Measurements from ENCODE around the gene RIOK3. TPM values are rescaled to one million over a fixed set of nuclear protein-coding genes. Genes with fewer than 3 reads are reported as not detected.
"Not testable (repeated sequence)": the region's sequence is repeated elsewhere in the genome, so short reads cannot be mapped to it uniquely, and the experiment has no call there.

RIOK3 gene
- total RNA-seq, 2 experiments from 2014 or later = 68.3 to 74.8 TPM

DNA sequence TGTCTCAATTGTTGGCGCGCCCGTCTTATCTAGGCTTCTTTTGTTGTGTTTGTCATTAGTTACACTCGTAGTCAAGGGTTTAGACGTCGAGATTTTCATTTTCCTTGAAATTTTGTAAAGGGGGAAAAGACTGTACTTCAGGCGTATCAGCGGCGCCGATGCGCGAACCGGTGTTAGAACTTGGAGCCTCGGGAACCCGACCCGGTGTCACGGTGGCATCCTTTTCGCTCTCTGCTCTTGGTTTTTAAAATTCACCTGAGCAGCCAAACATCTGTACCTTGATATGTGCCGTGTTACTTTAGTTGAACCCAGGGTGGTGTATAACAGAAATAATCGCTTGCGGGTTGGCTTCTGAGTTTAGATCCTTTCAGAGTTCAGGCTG is 50.9 kb downstream of the RIOK3 start:
- Mint-ChIP-seq H3K4me1 (peaks cover 43% of the 10 kb centered on the region), H3K4me3 (peak overlapping the region; percentile 86), H3K36me3 (ENCODE audit: low read depth) (peaks cover 39% of the 10 kb centered on the region), H3K27ac (peak overlapping the region; percentile 79), H3K27me3 (no peaks in the 10 kb centered on the region), H3K9me3 (no peaks in the 10 kb centered on the region)
- no peak for DNase-seq
- ChIA-PET POLR2A (interaction anchor here (1.1 to 4.9 kb wide), 9 partner anchors 8 to 483 kb away, joined by 3 to 24 read pairs (median 4); partner anchors contain the start of gene RIOK3), CTCF (interaction anchor here (1.7 to 2.1 kb wide), 3 partner anchors 16 to 84 kb away, joined by 3 to 9 read pairs (median 4); a partner anchor contains a TSS)

DNA sequence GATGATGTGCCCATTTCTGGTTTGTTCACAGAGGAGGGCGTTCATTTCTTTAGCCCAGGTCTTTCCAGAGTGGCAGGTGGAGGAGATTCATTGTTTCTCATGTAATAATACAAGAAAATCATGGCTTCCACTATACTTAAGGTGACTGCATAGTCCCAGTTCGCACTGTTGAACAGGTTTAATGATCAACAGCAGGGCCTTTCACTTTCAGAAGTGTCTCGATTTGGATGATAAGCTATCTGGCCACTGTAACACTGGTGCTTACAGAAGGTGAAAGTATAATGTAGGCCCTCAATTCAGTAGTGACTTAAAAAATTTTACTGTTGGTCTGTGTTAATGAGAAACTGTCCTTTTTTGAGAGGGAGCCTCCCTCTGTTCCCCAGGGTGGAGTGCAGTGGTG is 51.6 kb downstream of the RIOK3 start:
- Mint-ChIP-seq H3K27me3 (no peaks in the 10 kb centered on the region), H3K9me3 (no peaks in the 10 kb centered on the region), H3K4me3 (peak overlapping the region; percentile 86), H3K27ac (peak overlapping the region; percentile 79), H3K36me3 (ENCODE audit: low read depth) (peaks cover 39% of the 10 kb centered on the region), H3K4me1 (peaks cover 38% of the 10 kb centered on the region)
- CTCF ChIA-PET = interaction anchor here (1.0 to 2.3 kb wide), 11 partner anchors 11 to 83 kb away, joined by 3 to 14 read pairs (median 3); a partner anchor contains a TSS
- POLR2A ChIA-PET = interaction anchor here (1.1 to 4.9 kb wide), 6 partner anchors 8 to 81 kb away, joined by 3 to 24 read pairs (median 6); partner anchors contain the start of gene RIOK3
- peak; percentile 26 for DNase-seq

DNA sequence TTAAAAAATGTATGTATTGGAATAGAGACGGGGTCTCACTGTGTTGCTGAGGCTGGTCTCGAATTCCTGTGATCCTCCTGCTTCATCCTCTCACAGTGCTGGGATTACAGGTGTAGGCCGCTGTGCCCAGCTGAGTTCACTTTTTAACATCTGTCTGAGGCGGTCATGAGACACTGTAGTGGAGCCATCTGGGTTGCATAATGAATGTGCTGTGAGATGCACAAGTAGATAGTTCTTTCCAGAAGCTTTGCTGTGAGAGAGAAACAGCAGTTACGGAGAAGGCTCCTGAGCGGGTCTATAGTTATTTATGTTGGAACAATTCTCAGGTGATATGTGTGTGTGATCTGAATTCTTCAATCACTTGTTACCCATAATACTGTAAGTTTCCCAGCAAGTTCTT is 53.3 kb downstream of the RIOK3 start:
- no peak for DNase-seq
- H3K27ac Mint-ChIP-seq = no peak overlapping the region
- POLR2A ChIA-PET = no interaction called here
- H3K9me3 Mint-ChIP-seq = no peaks in the 10 kb centered on the region
- peaks cover 43% of the 10 kb centered on the region for H3K4me1 Mint-ChIP-seq
- H3K27me3 Mint-ChIP-seq = no peaks in the 10 kb centered on the region
- peaks cover 50% of the 10 kb centered on the region for H3K36me3 Mint-ChIP-seq (ENCODE audit: low read depth)
- CTCF ChIA-PET = interaction anchor here (2.3 kb wide), 1 partner anchor 9 kb away, joined by 14 read pairs; no protein-coding TSS in a partner anchor
- H3K4me3 Mint-ChIP-seq = no peak overlapping the region

DNA sequence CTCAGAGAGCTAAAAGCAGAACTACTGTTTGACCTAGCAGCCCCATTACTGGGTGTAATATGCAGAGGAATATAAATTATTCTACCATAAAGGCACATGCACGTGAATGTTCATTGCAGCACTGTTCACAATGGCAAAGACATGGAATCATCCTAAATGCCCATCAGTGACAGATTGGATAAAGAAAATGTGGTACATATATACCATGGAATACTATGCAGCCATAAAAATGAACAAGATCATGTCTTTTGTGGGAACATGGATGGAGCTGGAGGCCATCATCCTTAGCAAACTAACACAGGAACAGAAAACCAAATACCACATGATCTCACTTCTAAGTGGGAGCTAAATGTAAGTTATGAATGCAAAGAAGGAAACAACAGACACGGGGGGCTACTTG is 57.8 kb downstream of the RIOK3 start:
- CTCF ChIA-PET = interaction anchor here (3.0 kb wide), 1 partner anchor 13 kb away, joined by 7 read pairs; no protein-coding TSS in a partner anchor
- not testable (repeated sequence) for DNase-seq, H3K27me3 Mint-ChIP-seq, H3K4me3 Mint-ChIP-seq, H3K9me3 Mint-ChIP-seq
- Mint-ChIP-seq H3K4me1 (peaks cover 42% of the 10 kb centered on the region), H3K27ac (peak overlapping the region; percentile 35), H3K36me3 (ENCODE audit: low read depth) (peaks cover 62% of the 10 kb centered on the region)
- POLR2A ChIA-PET = interaction anchor here (0.9 to 1.2 kb wide), 2 partner anchors 11 to 75 kb away, joined by 3 read pairs; no protein-coding TSS in a partner anchor

DNA sequence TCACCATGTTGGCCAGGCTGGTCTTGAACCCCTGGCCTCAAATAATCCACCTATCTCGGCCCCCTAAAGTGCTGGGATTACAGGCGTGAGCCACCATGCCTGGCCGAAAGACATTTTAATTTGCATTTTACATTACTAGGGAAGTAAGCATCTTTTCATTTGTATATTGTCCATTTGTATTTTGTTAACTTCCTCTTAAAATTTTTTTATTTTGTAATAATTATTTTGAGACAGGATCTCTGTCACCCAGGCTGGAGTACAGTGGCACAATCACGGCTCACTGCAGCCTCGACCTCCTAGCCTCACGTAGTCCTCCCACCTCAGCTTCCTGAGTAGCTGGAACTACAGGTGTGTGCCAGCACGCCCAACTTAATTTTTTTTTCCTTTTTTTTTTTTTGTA is 59.1 kb downstream of the RIOK3 start:
- DNase-seq, H3K9me3 Mint-ChIP-seq, H3K27me3 Mint-ChIP-seq, H3K4me3 Mint-ChIP-seq: not testable (repeated sequence)
- peaks cover 62% of the 10 kb centered on the region for H3K36me3 Mint-ChIP-seq (ENCODE audit: low read depth)
- ChIA-PET CTCF (interaction anchor here (0.7 to 3.0 kb wide), 4 partner anchors 14 to 659 kb away, joined by 3 to 7 read pairs (median 4); no protein-coding TSS in a partner anchor), POLR2A (interaction anchor here (0.8 to 1.0 kb wide), 3 partner anchors 8 to 75 kb away, joined by 3 to 4 read pairs (median 3); partner anchors contain the start of gene RMC1)
- H3K4me1 Mint-ChIP-seq = peaks cover 38% of the 10 kb centered on the region
- peak overlapping the region; percentile 72 for H3K27ac Mint-ChIP-seq

DNA sequence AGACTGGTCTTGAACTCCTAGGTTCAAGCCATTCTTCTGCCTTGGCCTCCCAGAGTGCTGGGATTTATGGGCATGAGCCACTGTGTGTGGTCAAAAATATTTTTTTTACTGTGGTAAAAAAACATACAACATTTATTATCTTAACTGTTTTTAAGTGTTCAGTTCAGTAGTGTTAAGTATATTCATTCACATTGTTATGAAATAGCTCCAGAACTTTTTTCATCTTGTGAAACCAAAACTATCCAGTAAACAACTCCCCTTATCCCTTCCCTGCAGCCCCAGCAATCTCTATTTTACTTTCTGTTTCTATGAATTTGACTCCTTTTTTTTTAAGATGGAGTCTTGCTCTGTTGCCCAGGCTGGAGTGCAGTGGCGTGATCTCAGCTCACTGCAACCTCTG is 59.6 kb downstream of the RIOK3 start:
- Mint-ChIP-seq H3K27ac (peak overlapping the region; percentile 72), H3K4me3 (no peak overlapping the region), H3K27me3 (no peaks in the 10 kb centered on the region), H3K9me3 (no peaks in the 10 kb centered on the region), H3K4me1 (peaks cover 35% of the 10 kb centered on the region), H3K36me3 (ENCODE audit: low read depth) (peaks cover 61% of the 10 kb centered on the region)
- ChIA-PET POLR2A (interaction anchor here (0.8 to 1.0 kb wide), 3 partner anchors 8 to 75 kb away, joined by 3 to 4 read pairs (median 3); partner anchors contain the start of gene RMC1), CTCF (interaction anchor here (0.6 to 3.0 kb wide), 5 partner anchors 14 to 659 kb away, joined by 3 to 7 read pairs (median 4); no protein-coding TSS in a partner anchor)
- no peak for DNase-seq

DNA sequence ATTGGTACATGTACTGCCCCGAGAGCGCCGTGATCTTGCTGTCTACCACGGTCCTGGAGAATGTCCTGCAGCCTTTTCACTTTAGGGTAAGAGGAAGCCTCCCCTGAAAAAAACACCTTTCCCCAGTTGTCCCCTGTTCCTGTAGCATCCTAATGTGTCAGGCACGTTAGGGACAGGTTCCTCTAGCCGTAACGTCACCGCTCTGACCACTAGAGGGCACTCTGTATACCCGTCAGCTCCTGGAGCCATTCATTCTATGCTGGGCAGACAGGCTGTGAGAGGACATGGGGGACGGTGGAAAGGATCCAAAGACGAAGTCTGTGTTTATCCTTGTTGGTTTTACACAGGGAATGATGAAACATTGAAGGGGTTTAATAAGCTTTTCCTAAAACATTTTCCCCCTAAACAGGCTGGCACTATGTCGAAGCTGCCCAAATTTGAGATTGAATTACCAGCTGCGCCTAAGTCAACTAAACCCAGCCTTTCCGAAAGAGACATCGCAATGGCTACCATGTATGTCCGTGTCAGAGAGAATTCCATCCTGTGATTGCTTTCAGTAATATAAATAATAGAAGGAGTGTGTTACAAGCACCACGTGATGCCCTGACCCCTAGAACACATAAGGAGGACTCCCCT is 62.9 kb downstream of the RIOK3 start:
- H3K27me3 Mint-ChIP-seq = no peaks in the 10 kb centered on the region
- peak; percentile 79 for DNase-seq
- no peak overlapping the region for H3K4me3 Mint-ChIP-seq
- POLR2A ChIA-PET = interaction anchor here (1.4 to 1.7 kb wide), 2 partner anchors 70 to 71 kb away, joined by 3 to 6 read pairs; no protein-coding TSS in a partner anchor
- H3K27ac Mint-ChIP-seq = peak overlapping the region; percentile 40
- CTCF ChIA-PET = interaction anchor here (0.6 to 5.3 kb wide), 32 partner anchors 8 to 634 kb away, joined by 3 to 64 read pairs (median 4); partner anchors contain the start of gene NPC1
- peaks cover 66% of the 10 kb centered on the region for H3K36me3 Mint-ChIP-seq (ENCODE audit: low read depth)
- no peaks in the 10 kb centered on the region for H3K9me3 Mint-ChIP-seq
- peaks cover 26% of the 10 kb centered on the region for H3K4me1 Mint-ChIP-seq

DNA sequence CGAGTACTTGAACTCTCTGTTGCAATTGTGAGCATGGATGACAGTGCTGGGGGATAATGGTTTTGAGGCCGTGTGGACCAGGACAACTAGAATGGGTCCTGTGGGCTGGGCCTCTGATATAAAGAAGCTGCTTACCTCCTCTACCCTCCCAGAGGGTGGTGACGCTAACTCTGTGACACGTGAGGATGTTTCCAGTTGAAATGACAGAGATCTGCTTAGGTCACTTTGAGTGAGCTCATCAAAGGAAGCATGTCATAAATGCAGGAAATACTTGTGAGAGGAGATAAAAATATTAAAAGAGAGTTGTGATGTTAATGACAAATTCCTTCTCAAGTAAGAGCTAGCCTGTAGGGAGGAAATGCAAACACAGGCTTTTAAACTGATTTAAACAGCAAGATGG is 66.6 kb downstream of the RIOK3 start:
- Mint-ChIP-seq H3K27ac (peak overlapping the region; percentile 4), H3K4me3 (no peak overlapping the region), H3K36me3 (ENCODE audit: low read depth) (peaks cover 75% of the 10 kb centered on the region), H3K4me1 (peaks cover 11% of the 10 kb centered on the region), H3K27me3 (no peaks in the 10 kb centered on the region), H3K9me3 (no peaks in the 10 kb centered on the region)
- POLR2A ChIA-PET = no interaction called here
- CTCF ChIA-PET = no interaction called here
- no peak for DNase-seq

DNA sequence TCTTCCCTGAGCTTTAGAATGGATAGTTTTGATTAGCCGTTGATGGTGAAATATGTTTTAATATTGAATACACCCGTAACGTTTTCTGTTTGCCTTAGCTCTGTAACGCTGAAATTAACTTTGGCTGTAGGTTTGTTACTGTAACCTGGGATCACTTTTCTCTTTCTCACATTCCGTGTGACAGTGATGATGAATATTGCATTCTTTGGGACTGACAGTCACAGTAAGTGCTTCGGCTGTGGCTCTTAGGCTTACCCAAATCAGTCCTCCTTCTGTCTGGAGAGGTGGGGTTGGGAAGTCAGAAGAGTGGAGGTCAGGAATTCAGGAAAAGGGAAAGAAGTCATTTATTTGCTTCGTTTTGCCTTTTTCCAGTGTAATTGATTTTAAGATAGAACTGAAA is 68.2 kb downstream of the RIOK3 start:
- H3K4me3 Mint-ChIP-seq = no peak overlapping the region
- H3K27ac Mint-ChIP-seq = no peak overlapping the region
- H3K36me3 Mint-ChIP-seq (ENCODE audit: low read depth) = peaks cover 72% of the 10 kb centered on the region

DNA sequence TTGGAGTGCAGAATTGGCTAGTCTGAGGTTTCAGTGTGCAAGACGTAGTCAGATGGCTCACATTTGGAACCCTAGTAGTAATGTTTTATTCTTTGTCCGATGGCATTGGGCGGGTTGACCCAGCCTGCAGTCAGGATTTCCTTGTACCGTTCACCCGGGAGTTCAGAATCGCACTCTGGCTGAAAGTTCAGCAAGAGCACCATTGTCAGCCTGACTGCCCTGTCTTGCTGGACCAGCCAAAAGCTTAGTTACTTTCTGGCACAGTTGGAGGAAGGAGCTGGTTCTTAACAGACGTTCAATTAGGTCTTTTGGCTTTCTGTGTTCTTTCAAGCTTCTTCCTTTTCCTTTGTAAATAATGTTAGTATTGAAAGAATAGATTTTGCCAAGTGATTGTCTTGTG is 68.8 kb downstream of the RIOK3 start:
- POLR2A ChIA-PET = interaction anchor here (1.0 kb wide), 1 partner anchor 11 kb away, joined by 3 read pairs; no protein-coding TSS in a partner anchor
- Mint-ChIP-seq H3K9me3 (no peaks in the 10 kb centered on the region), H3K4me3 (no peak overlapping the region), H3K36me3 (ENCODE audit: low read depth) (peaks cover 74% of the 10 kb centered on the region), H3K27ac (peak overlapping the region; percentile 9), H3K4me1 (peaks cover 6% of the 10 kb centered on the region), H3K27me3 (no peaks in the 10 kb centered on the region)
- CTCF ChIA-PET = interaction anchor here (1.0 to 1.6 kb wide), 2 partner anchors 23 to 43 kb away, joined by 3 to 4 read pairs; no protein-coding TSS in a partner anchor
- DNase-seq = no peak

More for the DNA sequence above, 68.2 kb downstream of the RIOK3 start:
- ChIA-PET CTCF (interaction anchor here (1.1 kb wide), 1 partner anchor 64 kb away, joined by 3 read pairs; no protein-coding TSS in a partner anchor), POLR2A (interaction anchor here (0.8 kb wide), 2 partner anchors 19 kb away, joined by 3 read pairs; no protein-coding TSS in a partner anchor)
- Mint-ChIP-seq H3K4me1 (peaks cover 6% of the 10 kb centered on the region), H3K27me3 (no peaks in the 10 kb centered on the region), H3K9me3 (no peaks in the 10 kb centered on the region)
- DNase-seq = no peak

DNA sequence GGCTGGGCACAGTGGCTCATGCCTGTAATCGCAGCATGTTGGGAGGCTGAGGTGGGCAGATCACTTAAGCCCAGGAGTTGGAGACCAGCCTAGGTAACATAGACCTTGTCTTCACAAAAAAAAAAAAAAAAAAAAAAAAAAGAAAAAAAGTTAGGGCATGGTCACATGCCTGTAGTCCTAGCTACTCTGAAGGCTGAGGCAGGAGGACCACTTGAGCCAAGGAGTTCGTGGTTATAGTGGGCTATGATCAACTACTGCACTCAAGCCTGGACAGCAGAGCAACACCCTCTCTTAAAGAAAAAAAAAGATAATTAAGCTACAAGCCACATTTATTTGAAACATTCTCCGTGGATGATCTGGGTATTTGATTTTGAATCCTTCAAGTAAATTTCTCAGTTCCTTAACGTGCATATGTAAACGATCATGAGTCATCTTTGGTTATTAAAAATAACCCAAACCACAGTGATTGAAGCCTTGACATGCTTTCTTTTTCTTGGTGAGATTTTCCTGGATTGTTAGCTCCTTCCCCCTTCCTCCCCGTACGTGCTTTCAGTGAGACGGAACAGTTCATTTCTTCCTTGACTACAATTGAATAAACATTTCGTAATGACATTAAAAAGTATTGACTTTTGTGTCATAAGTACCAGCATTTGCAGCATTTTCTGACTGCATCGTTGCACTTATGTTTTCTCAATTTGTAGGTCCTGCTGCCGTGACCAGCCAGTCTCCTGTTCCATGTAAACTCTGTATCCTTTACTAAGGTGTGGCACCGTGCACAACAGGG is 70.5 kb downstream of the RIOK3 start:
- no peak for DNase-seq
- H3K4me3 Mint-ChIP-seq = no peak overlapping the region
- peaks cover 78% of the 10 kb centered on the region for H3K36me3 Mint-ChIP-seq (ENCODE audit: low read depth)
- H3K9me3 Mint-ChIP-seq = no peaks in the 10 kb centered on the region
- ChIA-PET POLR2A (interaction anchor here (1.1 to 1.3 kb wide), 2 partner anchors 9 to 62 kb away, joined by 3 to 6 read pairs; no protein-coding TSS in a partner anchor), CTCF (interaction anchor here (1.2 to 2.1 kb wide), 2 partner anchors 17 to 18 kb away, joined by 3 to 6 read pairs; no protein-coding TSS in a partner anchor)
- H3K4me1 Mint-ChIP-seq = peaks cover 6% of the 10 kb centered on the region
- peak overlapping the region; percentile 0 for H3K27ac Mint-ChIP-seq
- H3K27me3 Mint-ChIP-seq = no peaks in the 10 kb centered on the region

DNA sequence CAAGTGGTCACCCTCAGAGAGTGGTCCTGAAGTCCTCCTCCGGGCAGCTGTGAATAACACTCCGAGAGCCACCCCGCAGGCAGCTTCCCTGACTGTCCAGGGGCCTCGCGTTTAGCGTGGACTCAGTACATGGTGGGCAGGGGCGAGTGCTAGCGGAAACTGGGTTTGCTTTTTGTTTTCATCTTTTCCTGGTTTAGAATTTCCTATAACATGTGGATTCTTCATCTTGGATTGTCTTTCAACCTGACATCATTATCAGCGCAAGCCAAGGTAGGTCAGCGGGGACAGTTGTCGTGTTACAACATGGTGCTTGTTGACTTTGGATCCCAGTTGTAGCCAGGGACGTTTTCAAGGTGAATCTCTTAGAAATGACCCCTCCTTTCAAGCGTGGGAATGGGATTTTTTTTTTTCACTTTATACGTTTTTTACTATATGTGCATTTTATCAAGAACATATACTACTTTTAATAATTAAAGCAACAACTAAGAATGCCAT is 71.2 kb downstream of the RIOK3 start:
- DNase-seq = no peak
- H3K4me1 Mint-ChIP-seq = peaks cover 6% of the 10 kb centered on the region
- H3K9me3 Mint-ChIP-seq = no peaks in the 10 kb centered on the region
- no peak overlapping the region for H3K27ac Mint-ChIP-seq
- peaks cover 80% of the 10 kb centered on the region for H3K36me3 Mint-ChIP-seq (ENCODE audit: low read depth)
- H3K4me3 Mint-ChIP-seq = no peak overlapping the region
- ChIA-PET CTCF (interaction anchor here (1.2 to 2.4 kb wide), 3 partner anchors 9 to 19 kb away, joined by 3 to 12 read pairs (median 6); no protein-coding TSS in a partner anchor), POLR2A (no interaction called here)
- no peaks in the 10 kb centered on the region for H3K27me3 Mint-ChIP-seq

Data from activated CD4-positive, alpha-beta memory T cell treated with anti-CD3 and anti-CD28 coated beads, Interleukin-2, amount 10 ng/mL, durations not matched to agents 7 days and 5 days (primary cell).